IMR-90 (cell line): ENCODE results near the gene DNAH6. TPM values are rescaled to one million over a fixed set of nuclear protein-coding genes. Genes with fewer than 3 reads are reported as not detected.

Experiments
- ATAC-seq: fragments of 200-7000 bp; cut with Tn5 transposase; 2 replicates; pipeline ENCODE4 v1.9.1; 2020; ENCODE audit warnings: low read depth, mild to moderate bottlenecking, moderate library complexity
- BruUV-seq: library from RNA; stranded (reverse); fragments of 400-500 nt; replicated peaks from 2 replicates; lab custom pipeline; 2021; lab: Mats Ljungman, UMichigan
- CTCF ChIA-PET: fragments of 300-600 bp; formaldehyde crosslinking; extraction: SDS; loops from one replicate; lab custom pipeline; 2021; ENCODE audit warnings: antibody characterized with exemption; lab: Yijun Ruan, JAX
- POLR2A ChIA-PET: fragments of 300-600 bp; sonication (Branson Sonifier 250); formaldehyde crosslinking; loops from one replicate; lab custom pipeline; 2022; ENCODE audit warnings: antibody characterized with exemption; ENCODE audit not compliant: unreplicated experiment; lab: Charles Lee
- DNase-seq: peaks from one replicate; pipeline ENCODE4 v3.0.0; 2013
- H2AFZ ChIP-seq: replicated peaks from 2 replicates; pipeline ENCODE3; 2013; ENCODE audit warnings: low read length, mild to moderate bottlenecking; ENCODE audit not compliant: poor library complexity
- H2AK5ac ChIP-seq: 2 replicates; pipeline ENCODE4 v1.6.1; 2013; ENCODE audit warnings: low read depth, low read length, inconsistent platforms
- H2AK9ac ChIP-seq: replicated peaks from 2 replicates; pipeline ENCODE3; 2013; ENCODE audit warnings: mild to moderate bottlenecking, low read depth, low read length, moderate library complexity; ENCODE audit not compliant: poor library complexity
- H2BK120ac ChIP-seq: 2 replicates; pipeline ENCODE4 v1.6.1; 2013; ENCODE audit warnings: low read depth, low read length, inconsistent platforms
- H2BK15ac ChIP-seq: 3 replicates; pipeline ENCODE4 v1.6.1; 2013; ENCODE audit warnings: low read depth, low read length, inconsistent platforms
- H2BK20ac ChIP-seq: 2 replicates; pipeline ENCODE4 v1.6.1; 2013; ENCODE audit warnings: low read depth, mild to moderate bottlenecking, inconsistent platforms, low read length, moderate library complexity
- H2BK5ac ChIP-seq: 2 replicates; pipeline ENCODE4 v1.6.1; 2013; ENCODE audit warnings: mild to moderate bottlenecking, low read depth, low read length, inconsistent platforms; ENCODE audit not compliant: poor library complexity, severe bottlenecking
- H3K14ac ChIP-seq: replicated peaks from 2 replicates; pipeline ENCODE4 v1.6.1; 2013; ENCODE audit warnings: low read depth, low read length, inconsistent platforms
- H3K18ac ChIP-seq: 2 replicates; pipeline ENCODE4 v1.6.1; 2013; ENCODE audit warnings: low read depth, low read length, control low read depth
- H3K23ac ChIP-seq: 2 replicates; pipeline ENCODE4 v1.6.1; 2013; ENCODE audit warnings: low read depth, low read length, inconsistent platforms
- H3K27ac ChIP-seq: 2 replicates; pipeline ENCODE4 v1.5.1; 2013; ENCODE audit warnings: mild to moderate bottlenecking, control low read depth, low read length; ENCODE audit not compliant: insufficient read depth
- H3K27me3 ChIP-seq: 2 replicates; pipeline ENCODE4 v1.6.1; 2013; ENCODE audit warnings: low read length; ENCODE audit not compliant: control insufficient read depth, insufficient read depth
- H3K36me3 ChIP-seq: 2 replicates; pipeline ENCODE4 v1.6.1; 2013; ENCODE audit warnings: low read length, mixed read lengths; ENCODE audit not compliant: control insufficient read depth, insufficient read depth
- H3K4ac ChIP-seq: 2 replicates; pipeline ENCODE4 v1.6.1; 2013; ENCODE audit warnings: low read depth, low read length, inconsistent platforms
- H3K4me1 ChIP-seq: 2 replicates; pipeline ENCODE4 v1.6.1; 2013; ENCODE audit warnings: low read length, mixed read lengths; ENCODE audit not compliant: control insufficient read depth, insufficient read depth
- H3K4me2 ChIP-seq: 2 replicates; pipeline ENCODE4 v1.6.1; 2013; ENCODE audit warnings: low read depth, mild to moderate bottlenecking, control low read depth, low read length, moderate library complexity
- H3K4me3 ChIP-seq: 2 replicates; pipeline ENCODE4 v1.5.1; 2013; ENCODE audit warnings: low read depth, mild to moderate bottlenecking, control low read depth, low read length, moderate library complexity; ENCODE audit not compliant: insufficient read depth
- H3K56ac ChIP-seq: 2 replicates; pipeline ENCODE4 v1.6.1; 2013; ENCODE audit warnings: low read length, inconsistent platforms; ENCODE audit not compliant: insufficient read depth; ENCODE audit errors: extremely low read depth
- H3K79me1 ChIP-seq, 2 experiments: 2 replicates each; pipeline ENCODE4 v1.6.1; 2013; ENCODE audit warnings: low read length in 2 of 2, inconsistent platforms in 1 of 2, low read depth in 1 of 2
- H3K9ac ChIP-seq: 2 replicates; pipeline ENCODE4 v1.6.1; 2013; ENCODE audit warnings: low read depth, low read length, control low read depth
- H3K9me1 ChIP-seq: 2 replicates; pipeline ENCODE4 v1.6.1; 2013; ENCODE audit warnings: low read length, inconsistent platforms; ENCODE audit not compliant: insufficient read depth
- H3K9me3 ChIP-seq: 2 replicates; pipeline ENCODE4 v1.6.1; 2013; ENCODE audit warnings: low read length; ENCODE audit not compliant: control insufficient read depth, insufficient read depth
- H4K20me1 ChIP-seq: 2 replicates; pipeline ENCODE4 v1.6.1; 2013; ENCODE audit warnings: low read length, inconsistent platforms; ENCODE audit not compliant: insufficient read depth
- H4K5ac ChIP-seq: 2 replicates; pipeline ENCODE4 v1.6.1; 2013; ENCODE audit warnings: mild to moderate bottlenecking, low read depth, low read length, control low read depth
- H4K8ac ChIP-seq, 2 experiments: 2 replicates each; pipeline ENCODE4 v1.6.1; 2013; ENCODE audit warnings: low read depth in 2 of 2, low read length in 2 of 2, control low read depth in 1 of 2, inconsistent platforms in 1 of 2
- H4K91ac ChIP-seq: 2 replicates; pipeline ENCODE4 v1.6.1; 2013; ENCODE audit warnings: low read depth, low read length, inconsistent platforms; ENCODE audit not compliant: insufficient read depth
- BHLHE40 ChIP-seq: fragments of 150-350 bp; IDR thresholded peaks from 2 replicates; pipeline ENCODE4 v1.6.1; 2016; ENCODE audit warnings: mild to moderate bottlenecking, low read depth, low read length
- CEBPB ChIP-seq: IDR thresholded peaks from 2 replicates; pipeline ENCODE4 v1.6.1; 2012; ENCODE audit warnings: low read depth, low read length, improper control_type of control experiment
- CHD1 ChIP-seq: IDR thresholded peaks from 2 replicates; pipeline ENCODE4 v1.6.1; 2012; ENCODE audit warnings: low read depth, low read length, improper control_type of control experiment
- CTCF ChIP-seq: conservative IDR thresholded peaks from 2 replicates; pipeline ENCODE4 v1.5.1; 2012; ENCODE audit warnings: mild to moderate bottlenecking, low read depth, low read length, improper control_type of control experiment
- ELK1 ChIP-seq: fragments of 150-350 bp; IDR thresholded peaks from 2 replicates; pipeline ENCODE4 v1.6.1; 2016; ENCODE audit warnings: low read depth, mild to moderate bottlenecking, low read length, moderate library complexity, borderline replicate concordance
- FOS ChIP-seq: fragments of 150-350 bp; IDR thresholded peaks from 2 replicates; pipeline ENCODE4 v1.6.1; 2016; ENCODE audit warnings: low read depth, low read length
- MAFK ChIP-seq: IDR thresholded peaks from 2 replicates; pipeline ENCODE4 v1.6.1; 2012; ENCODE audit warnings: low read depth, low read length, improper control_type of control experiment
- MAZ ChIP-seq: IDR thresholded peaks from 2 replicates; pipeline ENCODE4 v1.6.1; 2012; ENCODE audit warnings: low read depth, mild to moderate bottlenecking, low read length, improper control_type of control experiment, moderate library complexity, borderline replicate concordance
- MXI1 ChIP-seq: IDR thresholded peaks from 2 replicates; pipeline ENCODE4 v1.6.1; 2012; ENCODE audit warnings: low read depth, mild to moderate bottlenecking, low read length, moderate library complexity, borderline replicate concordance
- NFE2L2 ChIP-seq: fragments of 150-350 bp; IDR thresholded peaks from 2 replicates; pipeline ENCODE4 v1.6.1; 2016; ENCODE audit warnings: low read depth, mild to moderate bottlenecking, low read length
- POLR2A ChIP-seq: IDR thresholded peaks from 2 replicates; pipeline ENCODE4 v1.6.1; 2012; ENCODE audit warnings: mild to moderate bottlenecking, low read depth, low read length
- RAD21 ChIP-seq: IDR thresholded peaks from 2 replicates; pipeline ENCODE4 v1.6.1; 2012; ENCODE audit warnings: low read length, improper control_type of control experiment
- RCOR1 ChIP-seq: IDR thresholded peaks from 2 replicates; pipeline ENCODE4 v1.6.1; 2012; ENCODE audit warnings: mild to moderate bottlenecking, low read length, improper control_type of control experiment; ENCODE audit not compliant: insufficient replicate concordance
- RFX5 ChIP-seq: IDR thresholded peaks from 2 replicates; pipeline ENCODE4 v1.8.0; 2012; ENCODE audit warnings: low read depth, mild to moderate bottlenecking, low read length, moderate library complexity
- SMC3 ChIP-seq: fragments of 150-350 bp; IDR thresholded peaks from 2 replicates; pipeline ENCODE4 v1.6.1; 2016; ENCODE audit warnings: low read depth, mild to moderate bottlenecking, antibody characterized with exemption, low read length, moderate library complexity
- USF2 ChIP-seq: fragments of 150-350 bp; IDR thresholded peaks from 2 replicates; pipeline ENCODE4 v1.6.1; 2017; ENCODE audit warnings: mild to moderate bottlenecking, antibody characterized with exemption, low read length, low read depth
- WGBS, 2 experiments: methylation state at CpG; one replicate each; pipeline versions ENCODE4 v1.1.5 to v1.1.7; 2013; ENCODE audit warnings: missing lambda C conversion rate in 2 of 2; ENCODE audit not compliant: insufficient read length in 1 of 2; ENCODE audit errors: extremely low coverage in 2 of 2; 5-methylcytosine and 5-hydroxymethylcytosine counted together
- dilution Hi-C: fragments of 300-500 bp; cut with HindIII; formaldehyde crosslinking; loops from one replicate; pipeline ENCODE4 v1.14.3; 2018; ENCODE audit warnings: low sequenced_read_pairs; ENCODE audit not compliant: unreplicated experiment
- in situ Hi-C: fragments of 300-500 bp; cut with MboI; formaldehyde crosslinking; loops from 3 replicates; pipeline ENCODE4 v1.14.3; 2019; ENCODE audit warnings: low sequenced_read_pairs, inconsistent platforms, mixed read lengths
- intact Hi-C: fragments of 100-400 bp; cut with micrococcal nuclease; formaldehyde crosslinking; loops from 2 replicates; pipeline ENCODE4 v1.10.0; 2022
- polyA plus RNA-seq, 3 experiments: library from polyadenylated mRNA; depleted of rRNA; stranded (reverse); fragments of >200 nt; gene quantifications; 2 replicates each; pipeline ENCODE4 v1.2.3, GENCODE V29; 2012; ENCODE audit warnings: low replicate concordance in 1 of 3
- total RNA-seq: library from RNA; depleted of rRNA; stranded (reverse); fragments of >200 nt; gene quantifications from 2 replicates; pipeline ENCODE4 v1.2.3, GENCODE V29; 2012

The DNAH6 gene
- total and polyA plus RNA-seq, 2 of the 4 experiments (the other 2 are of a cell fraction): under 0.01 to 0.07 TPM

GRCh38 chr2:84816426-84817026 is 300.2 kb downstream of the DNAH6 start:
- Histone ChIP-seq H3K4ac (no peak overlapping the region), H2BK120ac (no peak overlapping the region), H3K9me1 (peaks cover 9% of the 10 kb centered on the region), H2BK5ac (no peak overlapping the region), H2AFZ (no peak overlapping the region), H2AK9ac (no peak overlapping the region), H3K9ac (no peak overlapping the region), H3K56ac (no peak overlapping the region), H2BK15ac (no peak overlapping the region), H4K8ac (no peak overlapping the region), H3K9me3 (no peaks in the 10 kb centered on the region), H3K27me3 (no peaks in the 10 kb centered on the region), H3K14ac (no peak overlapping the region), H4K5ac (no peak overlapping the region), H2BK20ac (no peak overlapping the region), H3K18ac (no peak overlapping the region), H3K36me3 (no peaks in the 10 kb centered on the region), H4K91ac (no peak overlapping the region), H2AK5ac (no peak overlapping the region), H3K27ac (no peak overlapping the region), H4K20me1 (no peaks in the 10 kb centered on the region), H3K23ac (no peak overlapping the region), H3K79me1 (no peaks in the 10 kb centered on the region), H3K4me1 (peaks cover 5% of the 10 kb centered on the region), H3K4me3 (no peak overlapping the region), H3K4me2 (no peak overlapping the region)
- ChIA-PET POLR2A (no interaction called here), CTCF (no interaction called here)
- no CpG with 5 or more reads among the region's 6 CpGs for WGBS, 2 experiments
- no peak for TF ChIP-seq FOS
- no peak for TF ChIP-seq MAZ
- TF ChIP-seq ELK1: no peak
- TF ChIP-seq CHD1: no peak
- TF ChIP-seq RFX5: no peak
- TF ChIP-seq MXI1: no peak
- TF ChIP-seq RCOR1: no peak
- TF ChIP-seq RAD21: no peak
- TF ChIP-seq MAFK: no peak
- no peak for TF ChIP-seq SMC3
- TF ChIP-seq CEBPB: no peak
- no peak for TF ChIP-seq CTCF
- no peak for TF ChIP-seq POLR2A
- no peak for TF ChIP-seq BHLHE40
- TF ChIP-seq USF2: no peak
- no peak for TF ChIP-seq NFE2L2
- intact Hi-C loops (no loop called here), in situ Hi-C loops (no loop called here), dilution Hi-C loops (no loop called here)
- BruUV-seq: no TSS peak
- no peak for DNase-seq
- no peak for ATAC-seq
